Activated naive CD4-positive, alpha-beta T cell treated with anti-CD3 and anti-CD28 coated beads, Interleukin-2, amount 50 U/mL, for 24 hours (primary cell): Measurements from ENCODE around the gene GPR84.

ENCODE experiments used
- H3K27ac Mint-ChIP-seq: one replicate; pipeline ENCODE4 v1.8.0; 2021; ENCODE audit warnings: mild to moderate bottlenecking, mixed read lengths
- H3K27me3 Mint-ChIP-seq: one replicate; pipeline ENCODE4 v1.8.0; 2021; ENCODE audit warnings: mixed read lengths
- H3K36me3 Mint-ChIP-seq: one replicate; pipeline ENCODE4 v1.8.0; 2021; ENCODE audit warnings: mixed read lengths
- H3K4me1 Mint-ChIP-seq: one replicate; pipeline ENCODE4 v1.8.0; 2021; ENCODE audit warnings: mixed read lengths
- H3K4me3 Mint-ChIP-seq: one replicate; pipeline ENCODE4 v1.8.0; 2021; ENCODE audit warnings: mild to moderate bottlenecking, mixed read lengths
- H3K9me3 Mint-ChIP-seq: one replicate; pipeline ENCODE4 v1.8.0; 2021; ENCODE audit warnings: mixed read lengths

GPR84 gene

DNA sequence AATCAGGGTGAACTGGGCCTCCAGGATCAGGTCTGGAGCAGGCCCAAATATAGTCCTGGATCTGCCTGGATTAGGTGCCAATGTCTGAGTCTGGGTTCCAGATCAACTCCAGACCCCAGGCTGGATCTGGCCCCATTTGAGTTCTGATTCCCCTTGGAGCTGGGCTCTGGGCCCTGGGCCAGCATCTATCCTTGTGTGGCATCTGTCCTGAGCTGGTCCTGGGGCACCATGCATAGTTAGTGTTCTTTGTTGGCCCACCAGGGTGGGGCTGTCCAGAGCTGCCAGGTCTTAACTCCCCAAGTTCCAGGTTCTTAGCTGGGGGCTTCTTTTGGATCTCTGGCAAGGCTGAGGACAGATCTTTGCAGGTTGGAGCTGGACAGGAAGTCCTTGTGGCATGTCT is 31.3 kb upstream of the GPR84 start:
- H3K9me3 Mint-ChIP-seq = no peaks in the 10 kb centered on the region
- peaks cover 34% of the 10 kb centered on the region for H3K4me1 Mint-ChIP-seq
- H3K36me3 Mint-ChIP-seq = peaks cover 8% of the 10 kb centered on the region
- no peaks in the 10 kb centered on the region for H3K27me3 Mint-ChIP-seq
- H3K27ac Mint-ChIP-seq = no peak overlapping the region
- no peak overlapping the region for H3K4me3 Mint-ChIP-seq

DNA sequence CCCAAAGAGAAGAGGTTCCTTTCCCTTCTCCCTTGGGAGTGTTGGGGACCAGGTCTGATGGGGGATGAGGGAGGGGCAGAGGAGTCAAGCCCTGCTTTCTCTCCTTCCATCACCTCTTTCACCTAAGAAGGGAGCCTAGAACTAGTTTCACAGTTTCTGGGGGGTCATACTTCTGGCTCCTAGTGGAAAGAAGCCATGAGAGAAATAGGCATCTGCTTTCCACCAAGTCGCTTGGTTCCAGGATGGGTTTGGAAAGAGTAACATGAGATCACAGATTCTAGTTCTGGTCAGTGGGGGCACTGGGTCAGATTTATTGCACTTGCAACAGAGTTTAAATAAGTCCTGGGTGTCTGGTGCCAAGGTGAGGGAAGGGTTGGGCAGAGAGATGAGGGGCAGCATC is 30.7 kb upstream of the GPR84 start:
- Mint-ChIP-seq H3K4me3 (no peak overlapping the region), H3K4me1 (peaks cover 35% of the 10 kb centered on the region), H3K36me3 (peaks cover 5% of the 10 kb centered on the region), H3K9me3 (no peaks in the 10 kb centered on the region), H3K27ac (peak overlapping the region; percentile 46), H3K27me3 (no peaks in the 10 kb centered on the region)

DNA sequence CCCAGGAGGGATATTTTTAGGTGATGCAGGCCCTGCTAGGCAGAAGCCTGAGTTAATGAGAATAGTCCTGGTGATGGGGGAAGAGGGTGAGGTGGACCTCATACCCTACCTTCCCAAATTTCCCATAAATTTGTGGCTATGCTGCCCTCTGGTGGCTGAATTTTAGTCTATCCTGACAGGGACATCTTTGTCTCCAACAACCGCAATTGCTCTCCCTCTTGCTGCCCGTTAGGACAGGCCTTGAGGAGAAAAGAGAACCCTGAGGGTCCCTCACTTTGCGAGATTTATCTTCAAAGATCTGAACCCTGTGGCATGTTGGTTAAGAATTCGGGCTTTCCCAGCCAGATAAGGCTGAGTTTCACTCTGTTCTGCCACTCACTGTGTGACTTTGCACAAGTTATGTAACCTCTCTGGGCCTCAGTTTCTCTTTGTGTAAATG is 30.0 kb upstream of the GPR84 start:
- H3K4me3 Mint-ChIP-seq = no peak overlapping the region

DNA sequence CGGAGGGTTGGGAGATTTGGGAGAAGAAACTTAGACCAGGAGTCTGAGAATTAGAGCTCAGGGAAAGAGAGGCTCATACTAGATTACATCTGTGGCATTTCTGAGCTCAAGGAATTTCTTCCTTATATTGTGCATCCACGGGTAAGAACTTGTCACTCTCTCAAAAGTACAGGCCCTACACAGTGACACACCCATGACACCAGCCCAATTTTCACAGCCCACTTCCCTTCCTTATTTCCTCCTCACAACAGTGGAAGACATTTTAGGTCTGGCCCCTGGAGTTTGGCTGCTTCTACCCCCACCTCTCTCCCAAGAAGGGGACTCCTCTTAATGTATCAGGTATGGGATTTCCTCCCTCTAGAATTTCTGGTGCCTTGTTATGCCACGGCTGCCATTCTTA is 29.5 kb upstream of the GPR84 start:
- no peaks in the 10 kb centered on the region for H3K9me3 Mint-ChIP-seq
- H3K36me3 Mint-ChIP-seq = peaks cover 3% of the 10 kb centered on the region
- no peaks in the 10 kb centered on the region for H3K27me3 Mint-ChIP-seq
- peak overlapping the region; percentile 41 for H3K27ac Mint-ChIP-seq
- peak overlapping the region; percentile 42 for H3K4me3 Mint-ChIP-seq
- peaks cover 38% of the 10 kb centered on the region for H3K4me1 Mint-ChIP-seq

More for the DNA sequence above, 30.0 kb upstream of the GPR84 start:
- Mint-ChIP-seq H3K36me3 (peaks cover 5% of the 10 kb centered on the region), H3K4me1 (peaks cover 40% of the 10 kb centered on the region), H3K27me3 (no peaks in the 10 kb centered on the region), H3K27ac (no peak overlapping the region), H3K9me3 (no peaks in the 10 kb centered on the region)

DNA sequence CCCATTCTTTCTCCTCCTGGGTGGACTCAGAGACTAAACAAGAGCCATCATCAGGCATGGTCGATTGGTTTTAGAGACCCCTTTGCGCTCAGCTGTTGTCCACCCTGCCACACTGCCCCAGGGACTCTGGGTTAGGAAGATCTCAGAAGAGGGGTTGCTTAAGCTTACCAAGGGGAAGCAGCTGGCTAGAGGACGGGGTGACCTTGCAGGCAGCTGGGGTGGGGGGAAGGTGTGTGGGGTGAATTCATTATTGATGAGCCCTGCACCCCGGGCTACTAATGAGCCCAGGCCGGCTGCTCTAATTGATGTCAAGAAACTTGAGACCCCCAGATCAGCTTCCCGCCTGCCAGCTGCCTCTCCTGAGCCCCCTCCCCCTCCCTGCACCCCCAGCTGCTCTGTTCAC is 28.9 kb upstream of the GPR84 start:
- H3K9me3 Mint-ChIP-seq = no peaks in the 10 kb centered on the region
- H3K4me1 Mint-ChIP-seq = peaks cover 38% of the 10 kb centered on the region
- H3K4me3 Mint-ChIP-seq = no peak overlapping the region
- H3K27me3 Mint-ChIP-seq = no peaks in the 10 kb centered on the region
- no peak overlapping the region for H3K27ac Mint-ChIP-seq
- peaks cover 3% of the 10 kb centered on the region for H3K36me3 Mint-ChIP-seq

DNA sequence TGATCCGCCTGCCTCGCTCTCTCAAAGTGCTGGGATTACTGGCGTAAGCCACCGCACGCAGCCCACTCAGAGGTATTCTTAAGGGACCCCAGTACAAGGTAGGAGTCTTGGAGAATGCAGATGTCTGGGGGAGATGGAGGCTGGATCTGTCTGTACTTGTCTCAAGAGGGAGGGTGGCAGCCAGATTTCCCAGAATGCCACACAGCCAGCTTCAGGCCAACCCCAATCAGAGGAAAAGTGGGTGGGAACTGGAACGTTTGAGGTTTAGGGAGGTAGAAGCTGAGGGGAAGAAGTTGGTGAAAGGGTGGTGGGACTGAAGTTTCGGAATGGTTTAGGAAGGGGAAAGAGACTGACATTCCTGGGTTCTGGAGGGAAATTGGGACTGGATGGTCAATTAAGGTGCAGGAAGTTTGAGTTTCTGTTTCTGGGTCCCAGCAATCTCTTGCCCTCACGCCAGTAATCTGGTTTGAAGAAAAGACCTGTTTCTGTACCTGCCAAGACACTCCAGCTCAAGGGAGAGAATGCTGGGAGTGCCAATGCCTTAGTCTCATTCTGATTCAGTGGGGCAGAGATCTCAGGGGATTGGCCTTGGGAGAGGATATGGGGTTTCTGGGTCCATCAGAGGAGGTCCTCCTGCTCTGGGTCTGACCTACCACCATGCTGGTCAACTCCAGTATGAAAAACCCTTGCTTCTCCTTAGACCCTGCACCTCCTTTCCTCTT is 28.4 kb upstream of the GPR84 start:
- no peaks in the 10 kb centered on the region for H3K9me3 Mint-ChIP-seq
- peak overlapping the region; percentile 83 for H3K4me3 Mint-ChIP-seq
- no peak overlapping the region for H3K27ac Mint-ChIP-seq
- peaks cover 3% of the 10 kb centered on the region for H3K36me3 Mint-ChIP-seq
- H3K27me3 Mint-ChIP-seq = no peaks in the 10 kb centered on the region
- H3K4me1 Mint-ChIP-seq = peaks cover 39% of the 10 kb centered on the region

DNA sequence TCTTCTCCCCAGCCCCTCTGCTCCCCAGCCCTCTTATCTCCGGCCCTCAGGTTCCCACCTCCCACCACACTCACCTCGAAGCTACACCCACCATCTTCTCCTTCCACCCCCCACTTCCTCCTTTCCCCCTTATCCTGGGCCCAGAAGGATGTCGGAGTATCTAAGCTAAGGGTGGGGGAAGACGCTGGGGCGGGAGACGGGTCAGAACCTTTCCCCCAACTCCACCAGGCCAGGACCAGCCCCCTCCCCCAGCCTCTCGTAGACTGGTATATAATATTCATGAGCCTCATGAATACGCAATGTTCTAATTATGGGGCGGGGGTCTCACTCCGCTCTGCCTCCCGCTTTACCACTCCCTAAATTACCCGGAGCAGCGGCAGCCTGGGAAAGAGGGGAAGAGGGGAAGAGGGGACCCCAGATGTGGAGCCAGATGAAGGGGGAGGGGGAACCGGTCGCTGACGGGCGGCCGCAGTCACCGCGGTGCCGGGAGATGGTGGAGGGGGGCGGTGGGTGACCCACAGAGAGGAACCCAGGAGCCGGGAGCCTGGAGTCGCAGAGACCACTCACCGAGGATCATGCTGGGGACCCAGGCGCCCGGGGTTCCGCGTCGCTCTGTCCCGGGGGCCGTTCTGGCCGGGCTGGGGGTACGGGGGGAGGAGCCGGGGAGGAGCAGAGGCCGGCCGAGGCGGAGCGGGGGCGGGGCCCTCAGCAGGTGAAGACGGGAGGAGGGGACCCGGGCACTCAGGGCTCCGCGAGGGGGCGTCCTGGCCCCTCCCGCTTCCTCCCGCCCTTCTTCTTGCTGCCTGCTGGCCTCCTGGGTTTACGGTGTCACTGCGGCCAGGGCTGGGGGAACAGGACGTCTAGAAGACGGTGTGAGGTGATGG is 26.6 kb upstream of the GPR84 start:
- peaks cover 43% of the 10 kb centered on the region for H3K4me1 Mint-ChIP-seq
- no peaks in the 10 kb centered on the region for H3K27me3 Mint-ChIP-seq
- H3K9me3 Mint-ChIP-seq = no peaks in the 10 kb centered on the region
- H3K27ac Mint-ChIP-seq = no peak overlapping the region
- peaks cover 3% of the 10 kb centered on the region for H3K36me3 Mint-ChIP-seq
- H3K4me3 Mint-ChIP-seq = peak overlapping the region; percentile 83

DNA sequence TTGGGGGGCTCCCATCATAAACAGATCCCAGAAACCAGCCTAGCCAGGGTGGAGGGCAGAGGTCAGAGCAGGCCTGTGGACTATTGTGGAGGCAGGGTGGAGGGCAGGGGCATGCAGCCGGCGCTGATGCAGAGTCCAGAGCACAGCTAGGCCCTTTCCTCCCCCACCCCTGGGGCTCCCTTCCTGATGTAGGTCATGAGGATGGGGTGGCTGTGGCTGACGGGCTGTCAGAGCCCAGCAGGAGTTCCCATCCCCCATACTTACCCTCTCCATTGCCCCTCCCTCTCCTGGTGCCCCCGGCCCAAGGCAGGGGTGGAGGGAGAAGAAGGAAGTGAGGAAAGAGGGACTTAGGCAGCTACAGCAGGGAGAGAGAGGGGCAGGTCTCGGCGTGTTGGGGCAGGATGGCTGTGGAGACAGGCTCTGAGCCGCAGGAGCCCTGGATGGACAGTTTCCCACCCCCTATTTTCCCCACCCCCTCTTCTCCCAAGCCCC is 25.9 kb upstream of the GPR84 start:
- Mint-ChIP-seq H3K4me3 (peak overlapping the region; percentile 59), H3K9me3 (no peaks in the 10 kb centered on the region), H3K4me1 (peaks cover 43% of the 10 kb centered on the region), H3K27me3 (no peaks in the 10 kb centered on the region), H3K36me3 (peaks cover 3% of the 10 kb centered on the region), H3K27ac (no peak overlapping the region)

DNA sequence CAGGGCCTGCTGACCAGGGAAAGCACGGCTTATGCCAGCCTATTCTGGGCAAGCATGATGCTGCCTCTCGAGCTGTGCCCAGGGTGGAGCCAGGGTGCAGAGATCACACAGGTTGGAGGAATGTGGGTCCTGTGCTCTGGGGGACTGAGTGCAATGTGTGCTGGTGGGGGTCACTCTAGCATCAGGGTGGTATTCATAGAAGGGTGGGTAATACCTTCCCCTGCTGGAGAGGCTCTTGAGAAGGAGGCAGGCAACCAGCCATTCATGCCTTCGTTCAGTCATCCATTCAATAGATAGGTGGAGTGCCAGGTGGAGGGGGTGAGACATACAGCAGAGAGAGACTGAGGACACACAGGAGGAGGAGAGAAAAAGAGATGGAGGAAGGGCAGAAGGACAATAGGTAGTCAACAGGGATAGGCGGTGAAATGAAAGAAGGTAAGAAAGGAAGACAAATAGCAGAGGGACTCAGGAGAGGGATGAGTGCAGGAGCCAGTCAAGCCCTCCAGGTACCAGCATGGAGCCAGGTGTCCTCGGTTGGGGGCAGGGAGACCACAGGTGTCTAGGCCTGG is 25.4 kb upstream of the GPR84 start:
- H3K4me1 Mint-ChIP-seq = peaks cover 37% of the 10 kb centered on the region
- peak overlapping the region; percentile 59 for H3K4me3 Mint-ChIP-seq
- peaks cover 3% of the 10 kb centered on the region for H3K36me3 Mint-ChIP-seq
- H3K27ac Mint-ChIP-seq = no peak overlapping the region
- H3K9me3 Mint-ChIP-seq = no peaks in the 10 kb centered on the region
- no peaks in the 10 kb centered on the region for H3K27me3 Mint-ChIP-seq

DNA sequence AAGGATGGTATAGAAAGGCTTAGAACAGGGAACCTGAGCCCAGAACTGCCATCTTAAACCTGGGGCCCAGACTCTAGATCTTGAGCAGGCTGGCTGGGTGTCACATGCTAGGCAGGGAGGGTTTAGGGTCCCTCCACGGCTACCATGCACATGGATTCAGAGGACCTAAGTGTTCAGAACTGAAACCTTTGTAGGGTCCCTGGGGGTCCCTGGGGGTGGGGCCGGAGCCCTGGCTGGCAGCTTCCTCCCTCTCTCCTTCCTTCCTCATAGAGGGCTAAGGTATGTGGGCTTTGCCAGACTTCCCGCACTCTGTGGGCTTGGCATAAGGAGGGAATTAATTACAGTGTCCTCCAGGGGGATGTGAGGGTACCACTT is 24.8 kb upstream of the GPR84 start:
- peaks cover 32% of the 10 kb centered on the region for H3K4me1 Mint-ChIP-seq
- H3K27me3 Mint-ChIP-seq = no peaks in the 10 kb centered on the region
- no peak overlapping the region for H3K4me3 Mint-ChIP-seq
- no peak overlapping the region for H3K27ac Mint-ChIP-seq
- H3K9me3 Mint-ChIP-seq = no peaks in the 10 kb centered on the region
- peaks cover 3% of the 10 kb centered on the region for H3K36me3 Mint-ChIP-seq

DNA sequence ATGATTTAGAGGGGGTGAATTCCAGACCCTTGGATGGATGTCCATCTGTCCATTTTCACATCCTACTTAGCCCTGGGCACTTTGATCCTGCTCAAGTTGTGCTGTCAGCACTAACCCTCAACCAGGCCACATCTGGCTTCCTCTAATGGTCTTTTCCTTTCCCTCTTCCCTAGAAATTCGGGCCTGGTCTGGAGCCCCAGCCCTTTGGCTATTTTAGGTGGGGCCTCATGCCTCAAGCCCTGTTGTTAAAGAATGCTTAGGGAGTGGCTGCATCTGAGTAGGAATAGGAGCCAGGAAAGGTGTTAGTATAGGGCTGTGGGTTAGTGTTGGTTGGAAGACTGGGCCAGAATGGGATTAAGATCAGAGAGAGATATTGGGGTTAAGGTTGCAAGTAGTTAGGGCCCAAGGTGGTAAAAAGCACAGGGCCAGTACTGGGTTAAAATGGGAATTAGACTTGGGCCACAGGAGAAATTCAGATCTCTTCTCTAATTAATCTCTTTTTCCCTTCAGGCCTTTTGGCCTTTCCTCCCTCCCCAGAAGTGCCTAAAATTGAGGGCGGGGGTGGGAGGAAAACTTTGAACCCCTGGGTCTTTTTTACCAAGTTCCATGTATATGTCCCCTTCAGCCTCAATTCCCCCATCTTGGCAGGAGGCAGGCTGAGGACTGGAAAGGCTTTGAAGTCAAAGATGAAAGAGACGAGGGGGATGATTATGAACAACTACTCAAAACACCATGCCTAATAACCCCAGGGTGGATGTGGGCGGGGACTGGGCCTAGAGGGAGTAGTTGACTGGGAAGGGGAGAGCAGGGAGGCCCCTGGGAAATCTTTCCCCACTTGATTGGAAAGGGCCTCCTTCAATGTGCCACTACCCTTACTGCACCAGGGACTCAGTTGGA is 24.2 kb upstream of the GPR84 start:
- H3K4me3 Mint-ChIP-seq = no peak overlapping the region
- H3K36me3 Mint-ChIP-seq = peaks cover 2% of the 10 kb centered on the region
- peak overlapping the region; percentile 51 for H3K27ac Mint-ChIP-seq
- H3K27me3 Mint-ChIP-seq = no peaks in the 10 kb centered on the region
- H3K4me1 Mint-ChIP-seq = peaks cover 25% of the 10 kb centered on the region
- H3K9me3 Mint-ChIP-seq = no peaks in the 10 kb centered on the region

DNA sequence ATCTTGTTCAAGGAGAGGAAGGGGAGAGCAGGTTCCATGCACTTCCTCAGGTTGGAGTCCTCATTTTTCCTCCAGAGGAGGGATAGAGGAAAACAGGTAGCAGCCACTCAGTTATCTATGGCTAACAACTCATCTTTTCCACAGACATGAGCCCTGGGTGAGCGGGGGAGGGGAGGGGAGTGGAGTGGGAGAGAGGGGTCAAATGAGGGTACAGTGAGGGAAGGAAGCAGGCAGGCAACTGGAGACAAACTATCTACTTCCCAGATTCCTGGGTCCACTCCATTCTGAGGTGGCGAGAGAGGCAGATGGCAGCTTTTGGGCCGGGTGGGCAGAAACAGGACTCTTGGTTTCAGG is 22.8 kb upstream of the GPR84 start:
- H3K27me3 Mint-ChIP-seq = no peaks in the 10 kb centered on the region
- H3K36me3 Mint-ChIP-seq = peaks cover 2% of the 10 kb centered on the region
- H3K9me3 Mint-ChIP-seq = no peaks in the 10 kb centered on the region
- H3K4me3 Mint-ChIP-seq = no peak overlapping the region
- no peak overlapping the region for H3K27ac Mint-ChIP-seq
- H3K4me1 Mint-ChIP-seq = peaks cover 22% of the 10 kb centered on the region

DNA sequence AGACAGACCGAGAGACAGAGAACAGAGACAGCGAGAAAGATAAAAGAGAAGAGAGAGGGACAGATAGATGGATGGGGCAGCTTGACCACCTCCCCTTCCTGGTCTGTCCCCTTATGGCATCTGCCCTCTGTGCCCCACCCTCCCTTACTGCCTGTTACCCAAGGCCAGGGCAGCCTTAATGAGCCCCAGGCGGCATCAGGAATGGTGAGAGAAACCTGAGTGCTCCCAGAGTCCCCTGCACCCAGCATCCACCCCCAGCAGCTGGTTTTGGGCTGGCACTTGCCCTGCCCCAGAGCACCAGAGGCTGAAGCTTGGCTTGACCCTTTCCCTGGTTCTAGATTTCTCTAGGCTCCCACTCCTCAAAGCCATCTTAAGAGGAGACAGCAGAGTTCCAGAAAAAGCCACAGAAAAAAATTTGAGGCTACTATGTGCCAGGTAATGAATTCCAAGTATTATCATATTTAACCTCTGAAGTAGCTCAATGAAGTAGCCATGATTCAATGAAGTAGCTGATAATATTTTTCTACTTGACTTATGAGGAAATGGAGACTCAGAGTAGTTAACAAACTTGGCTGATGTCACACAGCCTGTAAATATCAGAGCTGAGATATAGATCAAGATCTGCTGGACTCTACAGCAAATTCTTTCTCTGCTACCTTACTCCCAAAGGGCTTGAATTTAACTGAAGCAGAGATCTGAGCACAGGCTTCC is 22.3 kb upstream of the GPR84 start:
- H3K27ac Mint-ChIP-seq = no peak overlapping the region
- no peaks in the 10 kb centered on the region for H3K36me3 Mint-ChIP-seq
- peaks cover 17% of the 10 kb centered on the region for H3K4me1 Mint-ChIP-seq
- H3K27me3 Mint-ChIP-seq = no peaks in the 10 kb centered on the region
- no peaks in the 10 kb centered on the region for H3K9me3 Mint-ChIP-seq
- no peak overlapping the region for H3K4me3 Mint-ChIP-seq

DNA sequence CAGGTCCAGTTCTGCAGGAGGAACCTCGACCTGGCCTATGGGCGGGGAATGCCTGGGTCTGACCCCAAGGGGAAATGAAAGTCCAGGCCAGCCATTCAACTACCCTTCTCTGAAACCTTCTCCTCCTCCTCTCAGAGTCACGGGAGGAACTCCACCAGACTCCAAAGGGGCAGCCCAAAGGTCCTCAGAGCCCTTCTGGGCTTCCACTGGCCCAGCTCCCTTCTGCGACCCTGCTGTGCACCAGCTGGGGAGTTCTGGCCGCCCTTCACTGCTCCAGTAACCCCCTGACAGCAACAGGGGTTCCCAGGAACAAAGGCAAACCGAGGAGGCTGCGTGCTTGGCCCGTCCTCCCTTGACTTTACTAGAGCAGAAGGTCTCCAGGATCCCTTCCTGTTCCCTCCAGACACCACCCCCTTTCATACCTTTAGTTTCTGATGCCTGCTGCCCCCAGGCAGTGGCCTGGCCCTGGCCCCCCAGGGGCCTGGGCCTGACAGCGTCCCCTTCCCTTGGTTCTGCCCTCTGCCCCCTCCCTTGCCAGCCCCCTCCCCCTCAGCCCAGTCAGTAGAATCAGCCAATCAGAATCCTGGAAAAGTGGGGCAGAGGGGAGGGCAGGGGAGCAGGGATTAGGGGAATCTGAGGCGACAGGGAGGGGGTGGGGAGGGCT is 21.1 kb upstream of the GPR84 start:
- H3K4me1 Mint-ChIP-seq = peaks cover 13% of the 10 kb centered on the region
- H3K27ac Mint-ChIP-seq = no peak overlapping the region
- H3K4me3 Mint-ChIP-seq = no peak overlapping the region
- H3K27me3 Mint-ChIP-seq = no peaks in the 10 kb centered on the region
- no peaks in the 10 kb centered on the region for H3K36me3 Mint-ChIP-seq
- H3K9me3 Mint-ChIP-seq = no peaks in the 10 kb centered on the region
